Fibroblast of lung (primary cell): ENCODE data around the gene CFAP97D1. TPM values are rescaled to one million over a fixed set of nuclear protein-coding genes. Genes with fewer than 3 reads are reported as not detected.

Source experiments
- DNase-seq, 2 donors: peaks; one replicate each; pipeline versions ENCODE4 v3.0.0 to v3.0.0-alpha.2; 2010; ENCODE audit warnings: low read depth in 2 of 2
- H2AFZ ChIP-seq: 2 replicates; pipeline ENCODE4 v1.5.1; 2012; ENCODE audit warnings: low read length, control low read depth, inconsistent platforms
- H3K27ac ChIP-seq: 2 replicates; pipeline ENCODE4 v1.5.1; 2011; ENCODE audit warnings: low read length, control low read depth; ENCODE audit not compliant: insufficient read depth
- H3K27me3 ChIP-seq: 2 replicates; pipeline ENCODE4 v1.5.1; 2011; ENCODE audit warnings: mild to moderate bottlenecking, low read length; ENCODE audit not compliant: control insufficient read depth, insufficient read depth
- H3K36me3 ChIP-seq: 2 replicates; pipeline ENCODE4 v1.5.1; 2011; ENCODE audit warnings: low read length; ENCODE audit not compliant: control insufficient read depth, insufficient read depth
- H3K4me1 ChIP-seq: 2 replicates; pipeline ENCODE4 v1.5.1; 2011; ENCODE audit warnings: low read length; ENCODE audit not compliant: control insufficient read depth, insufficient read depth; ENCODE audit errors: extremely low read depth
- H3K4me2 ChIP-seq: 2 replicates; pipeline ENCODE4 v1.5.1; 2011; ENCODE audit warnings: low read length, control low read depth; ENCODE audit not compliant: insufficient read depth; ENCODE audit errors: extremely low read depth
- H3K4me3 ChIP-seq, 4 experiments: fragments of 200-600 bp in 1 of 4; sonication (generic) in 1 of 4; replicated peaks in 1 of 4; 2 replicates each; pipeline ENCODE4 v1.5.1; 2011 to 2016; ENCODE audit warnings: low read length in 4 of 4, low read depth in 3 of 4, mild to moderate bottlenecking in 3 of 4, control low read depth in 2 of 4, inconsistent platforms in 1 of 4, mixed read lengths in 1 of 4; ENCODE audit not compliant: insufficient read depth in 1 of 4; ENCODE audit errors: control extremely low read depth in 1 of 4
- H3K79me2 ChIP-seq: 2 replicates; pipeline ENCODE4 v1.5.1; 2012; ENCODE audit warnings: mild to moderate bottlenecking, low read length, inconsistent platforms; ENCODE audit not compliant: control insufficient read depth, insufficient read depth
- H3K9ac ChIP-seq: 2 replicates; pipeline ENCODE4 v1.5.1; 2011; ENCODE audit warnings: mild to moderate bottlenecking, low read length, control low read depth; ENCODE audit not compliant: insufficient read depth
- H3K9me3 ChIP-seq: 2 replicates; pipeline ENCODE4 v1.5.1; 2012; ENCODE audit warnings: low read depth, low read length; ENCODE audit not compliant: control insufficient read depth, insufficient read depth
- H4K20me1 ChIP-seq: 2 replicates; pipeline ENCODE4 v1.5.1; 2011; ENCODE audit warnings: low read length; ENCODE audit not compliant: control insufficient read depth, insufficient read depth; ENCODE audit errors: extremely low read depth
- CTCF ChIP-seq, 2 donors: IDR thresholded peaks in 1 of 2; conservative IDR thresholded peaks in 1 of 2; 1 replicate in 1 of 2; 2 replicates in 1 of 2; pipeline ENCODE4 v1.5.1; 2011 to 2012; ENCODE audit warnings: low read length in 2 of 2, control low read depth in 1 of 2, inconsistent platforms in 1 of 2, low read depth in 1 of 2, mild to moderate bottlenecking in 1 of 2
- EZH2 ChIP-seq: IDR thresholded peaks from 2 replicates; pipeline ENCODE4 v1.5.1; 2012; ENCODE audit warnings: low read length, control low read depth, mild to moderate bottlenecking; ENCODE audit errors: missing control alignments
- polyA plus RNA-seq, 2 donors: library from polyadenylated mRNA; depleted of rRNA in 1 of 2; stranded (reverse) in 1 of 2; unstranded in 1 of 2; fragments of >200 nt; gene quantifications; 2 replicates each; pipeline ENCODE4 v1.2.1, GENCODE V29; 2011 to 2012; ENCODE audit warnings: missing spikeins in 1 of 2
- total RNA-seq: library from RNA; depleted of rRNA; stranded (reverse); fragments of >200 nt; gene quantifications from 2 replicates; pipeline ENCODE4 v1.2.1, GENCODE V29; 2014

The CFAP97D1 gene
- total and polyA plus RNA-seq, 2 donors (not counting 1 experiment from before 2014, with no cell fraction given), result under 0.01 to 0.02 TPM

DNA sequence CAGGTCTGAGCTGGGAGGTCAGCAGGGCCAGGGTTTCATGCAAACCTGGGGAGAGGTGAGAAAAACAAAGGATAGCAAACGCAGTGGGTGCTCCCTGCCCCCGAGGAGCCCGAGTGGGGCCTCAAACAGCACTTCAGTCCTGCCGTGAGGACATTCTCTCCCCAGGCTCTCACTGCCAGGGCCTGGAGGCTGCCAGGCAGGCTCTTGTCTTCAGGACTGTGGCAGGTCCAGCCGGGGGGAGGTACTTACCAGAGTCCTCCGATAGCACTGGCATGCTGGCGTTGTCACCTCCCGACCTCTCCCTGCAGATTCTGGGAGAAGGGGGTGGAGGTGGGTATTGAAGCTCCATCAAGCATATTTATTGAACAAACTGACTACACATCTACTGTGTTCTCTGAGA is 51.4 kb downstream of the CFAP97D1 start:
- no peaks in the 10 kb centered on the region for H4K20me1 ChIP-seq
- H3K36me3 ChIP-seq, result peaks cover 18% of the 10 kb centered on the region
- H2AFZ ChIP-seq, result no peak overlapping the region
- H3K9ac ChIP-seq, result no peak overlapping the region
- no peaks in the 10 kb centered on the region for H3K9me3 ChIP-seq
- H3K27ac ChIP-seq, result no peak overlapping the region
- peaks cover 8% of the 10 kb centered on the region for H3K4me1 ChIP-seq
- peak overlapping the region; percentile 88 for H3K4me2 ChIP-seq
- H3K79me2 ChIP-seq, result no peaks in the 10 kb centered on the region
- no peak overlapping the region for H3K4me3 ChIP-seq
- H3K27me3 ChIP-seq, result no peaks in the 10 kb centered on the region
- DNase-seq, result no peak
- TF ChIP-seq EZH2, result no peak
- no peak for TF ChIP-seq CTCF (conservative IDR thresholded peaks at IDR 0.05 in 1 of 2, IDR thresholded peaks at IDR 0.05 in 1 of 2; ENCODE audit: low read depth in 1 of 2, low read length in 2 of 2)

DNA sequence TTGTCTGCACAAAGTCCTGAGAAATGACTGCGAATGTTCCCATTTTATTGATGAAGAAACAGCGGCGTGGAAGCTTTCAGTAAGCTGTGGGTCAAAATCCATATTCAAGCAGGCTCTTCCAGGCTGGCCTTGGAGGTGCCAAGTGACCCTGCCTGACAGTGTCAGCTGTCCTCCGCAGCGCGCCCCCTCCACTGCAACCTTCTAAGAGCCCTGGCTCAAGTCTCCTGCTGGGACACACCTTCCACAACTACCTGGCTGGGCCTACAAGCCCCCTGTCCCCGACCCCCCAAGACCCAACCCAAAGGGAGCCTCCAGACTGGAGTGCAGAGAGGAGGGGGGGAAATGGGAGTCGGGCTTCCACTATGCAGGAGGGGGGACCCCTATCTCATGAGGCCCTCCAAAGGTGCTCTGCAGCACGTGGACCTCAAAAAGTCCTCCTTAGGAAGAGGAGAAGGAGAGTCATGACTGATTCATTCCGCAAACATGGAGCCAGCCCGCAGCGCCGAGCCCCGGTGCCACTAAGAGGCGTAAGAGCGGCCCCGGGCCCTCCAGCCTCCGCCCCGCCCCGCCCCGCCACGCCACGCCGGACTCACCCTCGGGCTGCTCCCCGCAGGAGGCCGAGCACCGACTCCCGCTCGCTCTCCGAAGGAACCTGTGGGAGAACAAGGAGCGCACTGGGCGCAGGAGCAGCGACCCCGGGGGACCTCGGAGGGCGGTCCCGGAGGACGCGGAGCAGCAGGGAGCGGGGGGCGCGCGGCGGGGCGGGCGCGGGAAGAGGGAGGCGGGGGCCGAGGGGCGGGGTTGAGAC is 52.1 kb downstream of the CFAP97D1 start:
- Histone ChIP-seq H3K9me3 (no peaks in the 10 kb centered on the region), H2AFZ (peak overlapping the region; percentile 54), H4K20me1 (no peaks in the 10 kb centered on the region), H3K36me3 (peaks cover 18% of the 10 kb centered on the region), H3K79me2 (no peaks in the 10 kb centered on the region), H3K4me2 (peak overlapping the region; percentile 88), H3K9ac (peak overlapping the region; percentile 73), H3K4me3 (peak overlapping the region; percentile 34 to 68 (median 58)), H3K27ac (peak overlapping the region; percentile 4), H3K27me3 (no peaks in the 10 kb centered on the region), H3K4me1 (peaks cover 8% of the 10 kb centered on the region)
- peak; percentile 57 to 82 for DNase-seq
- TF ChIP-seq EZH2 (no peak), CTCF (conservative IDR thresholded peaks at IDR 0.05 in 1 of 2, IDR thresholded peaks at IDR 0.05 in 1 of 2; ENCODE audit: low read depth in 1 of 2, low read length in 2 of 2) (no peak)

- peak; percentile 59 to 66 for DNase-seq
- H4K20me1 ChIP-seq, result no peaks in the 10 kb centered on the region
- peak within 1 kb of the TSS; percentile 73 for H3K9ac ChIP-seq
- H3K79me2 ChIP-seq, result no peaks in the 10 kb centered on the region
- peaks cover 8% of the 10 kb centered on the region for H3K4me1 ChIP-seq
- H3K4me2 ChIP-seq, result peak within 1 kb of the TSS; percentile 88
- no peaks in the 10 kb centered on the region for H3K9me3 ChIP-seq
- TF ChIP-seq CTCF (conservative IDR thresholded peaks at IDR 0.05 in 1 of 2, IDR thresholded peaks at IDR 0.05 in 1 of 2; ENCODE audit: low read depth in 1 of 2, low read length in 2 of 2) (no peak), EZH2 (no peak)
- peak within 1 kb of the TSS; percentile 4 for H3K27ac ChIP-seq
- peaks cover 14% of the 10 kb centered on the region for H3K36me3 ChIP-seq
- no peaks in the 10 kb centered on the region for H3K27me3 ChIP-seq
- peak within 1 kb of the TSS; percentile 34 to 68 (median 58) for H3K4me3 ChIP-seq
- peak within 1 kb of the TSS; percentile 54 for H2AFZ ChIP-seq
Observed at GRCh38 chr17:43832976-43833829, 53.0 kb downstream of the CFAP97D1 start, which contains the start of gene MPP3. MPP3 (minus strand) TSS chr17:43833146; CDS start chr17:43831906, 1,240 bp downstream.
